ENCODE measurements around the gene PKDCC. TPM values are rescaled to one million over a fixed set of nuclear protein-coding genes. Genes with fewer than 3 reads are reported as not detected.

PKDCC gene
- total RNA-seq, result 55.4 and 56.6 TPM in 2 replicates

GRCh38 chr2:42047488-42048298 is at the start of gene PKDCC:
Gene PKDCC, plus strand, starts transcription at chr2:42048021. Its CDS starts 179 bp downstream, at chr2:42048200.

Other genes with a start within 250 kb of the PKDCC start
- gene EML4, start 121.3 kb downstream of the PKDCC start, total RNA-seq, result 43.9 and 56.4 TPM in 2 replicates